DOHH2 (cell line): Measurements from ENCODE around the gene FCGR1A.
"Not testable (repeated sequence)": the region's sequence is repeated elsewhere in the genome, so short reads cannot be mapped to it uniquely, and the experiment has no call there.

ENCODE experiments used
- EZH2phosphoT487 ChIP-seq: fragments of 200-600 bp; sonication (generic); IDR thresholded peaks from 2 replicates; pipeline ENCODE4 v1.6.1; 2017; ENCODE audit warnings: borderline replicate concordance, mild to moderate bottlenecking, antibody characterized with exemption, low read length, moderate library complexity, mixed read lengths
- TF ChIP-seq, protein P1 (sequence below): fragments of 200-600 bp; sonication (generic); IDR thresholded peaks from one replicate; pipeline ENCODE4 v1.5.1; 2014; ENCODE audit warnings: antibody characterized with exemption, mild to moderate bottlenecking, low read depth, low read length; ENCODE audit not compliant: poor library complexity, severe bottlenecking

DNA sequence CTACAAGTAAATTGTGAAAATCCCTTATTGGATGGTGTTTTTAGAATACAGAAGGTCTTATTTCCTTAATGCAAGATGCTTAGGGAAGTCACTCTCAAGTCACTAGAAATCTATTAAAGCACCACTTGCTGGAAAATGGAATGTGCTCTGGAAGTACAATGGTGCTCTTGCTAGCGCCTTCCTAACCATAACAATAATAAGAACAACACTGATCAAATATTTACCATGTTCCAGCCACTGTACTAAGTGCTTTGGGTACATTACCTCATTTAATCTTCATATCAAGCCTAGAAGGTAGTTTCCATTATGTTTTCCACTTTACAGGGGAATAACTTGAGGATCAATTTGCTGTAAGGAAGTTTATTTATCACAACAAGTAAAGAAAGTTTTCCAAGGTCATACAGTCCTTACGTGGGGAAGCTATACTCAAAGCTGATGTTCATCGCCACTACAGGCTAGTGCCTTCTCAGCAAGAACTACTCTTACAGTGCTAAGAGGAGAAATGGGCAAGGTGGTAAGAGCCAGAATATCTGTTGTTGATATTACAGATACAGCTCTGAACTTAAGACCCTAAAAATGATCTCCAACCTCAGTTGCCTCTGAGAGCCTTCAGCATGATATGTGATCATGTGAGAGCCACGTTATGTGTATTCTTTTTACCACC, 22.1 kb downstream of the FCGR1A start:
- TF ChIP-seq EZH2phosphoT487: not testable (repeated sequence)
- TF ChIP-seq, protein P1, sequence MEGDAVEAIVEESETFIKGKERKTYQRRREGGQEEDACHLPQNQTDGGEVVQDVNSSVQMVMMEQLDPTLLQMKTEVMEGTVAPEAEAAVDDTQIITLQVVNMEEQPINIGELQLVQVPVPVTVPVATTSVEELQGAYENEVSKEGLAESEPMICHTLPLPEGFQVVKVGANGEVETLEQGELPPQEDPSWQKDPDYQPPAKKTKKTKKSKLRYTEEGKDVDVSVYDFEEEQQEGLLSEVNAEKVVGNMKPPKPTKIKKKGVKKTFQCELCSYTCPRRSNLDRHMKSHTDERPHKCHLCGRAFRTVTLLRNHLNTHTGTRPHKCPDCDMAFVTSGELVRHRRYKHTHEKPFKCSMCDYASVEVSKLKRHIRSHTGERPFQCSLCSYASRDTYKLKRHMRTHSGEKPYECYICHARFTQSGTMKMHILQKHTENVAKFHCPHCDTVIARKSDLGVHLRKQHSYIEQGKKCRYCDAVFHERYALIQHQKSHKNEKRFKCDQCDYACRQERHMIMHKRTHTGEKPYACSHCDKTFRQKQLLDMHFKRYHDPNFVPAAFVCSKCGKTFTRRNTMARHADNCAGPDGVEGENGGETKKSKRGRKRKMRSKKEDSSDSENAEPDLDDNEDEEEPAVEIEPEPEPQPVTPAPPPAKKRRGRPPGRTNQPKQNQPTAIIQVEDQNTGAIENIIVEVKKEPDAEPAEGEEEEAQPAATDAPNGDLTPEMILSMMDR: not testable (repeated sequence)
